Cerebellar nuclear complex (tissue), 1 donor: ENCODE data around the gene CDH15.
A peak's percentile ranks its signal among the peaks of the same experiment; 100 is the strongest.
"Not testable (repeated sequence)": the region's sequence is repeated elsewhere in the genome, so short reads cannot be mapped to it uniquely, and the experiment has no call there.

Experiments
- DNase-seq, 2 experiments: peaks; one replicate each; lab custom pipeline; 2025; lab: John Stamatoyannopoulos, UW

Gene CDH15

DNA sequence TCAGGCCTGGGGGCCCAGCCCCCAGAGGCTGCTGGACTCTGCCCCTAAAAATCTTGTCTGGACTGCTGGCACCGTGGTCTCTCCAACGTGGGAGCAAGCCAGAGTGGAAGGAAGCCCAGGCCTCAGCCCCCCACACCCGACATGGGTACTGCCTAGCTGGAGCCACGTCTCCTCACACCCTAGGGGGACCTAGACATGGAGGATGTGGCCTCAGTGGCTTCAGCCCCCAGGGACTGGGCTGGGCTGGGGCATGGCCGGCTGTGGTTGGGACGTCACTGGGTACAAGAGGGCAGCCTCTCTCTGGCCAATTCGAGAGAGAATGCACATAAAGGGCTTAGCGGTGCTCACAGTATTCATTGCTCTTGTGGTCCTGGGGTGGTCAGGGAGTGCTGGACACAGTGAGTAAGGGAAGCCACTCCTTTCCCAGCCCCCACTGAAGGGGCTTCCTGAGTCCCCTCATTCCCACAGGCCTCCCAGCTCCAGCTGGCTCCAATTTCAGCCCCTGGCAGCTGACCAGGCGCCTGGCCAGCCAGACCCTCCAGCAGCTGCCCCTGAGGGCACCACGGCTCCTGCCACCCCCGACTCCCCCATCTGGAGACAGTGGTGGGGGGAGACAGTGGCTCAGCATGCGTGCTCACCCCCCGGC, 1.1 kb downstream of the CDH15 start:
- DNase-seq = no peak

GRCh38 chr16:89173174-89173921, 1.8 kb downstream of the CDH15 start:
- no peak for DNase-seq

- DNase-seq = no peak
These were observed 2.7 kb downstream of the CDH15 start for GRCh38 chr16:89174055-89174827.

- no peak for DNase-seq
These were observed 3.3 kb downstream of the CDH15 start for GRCh38 chr16:89174877-89175276.

DNA sequence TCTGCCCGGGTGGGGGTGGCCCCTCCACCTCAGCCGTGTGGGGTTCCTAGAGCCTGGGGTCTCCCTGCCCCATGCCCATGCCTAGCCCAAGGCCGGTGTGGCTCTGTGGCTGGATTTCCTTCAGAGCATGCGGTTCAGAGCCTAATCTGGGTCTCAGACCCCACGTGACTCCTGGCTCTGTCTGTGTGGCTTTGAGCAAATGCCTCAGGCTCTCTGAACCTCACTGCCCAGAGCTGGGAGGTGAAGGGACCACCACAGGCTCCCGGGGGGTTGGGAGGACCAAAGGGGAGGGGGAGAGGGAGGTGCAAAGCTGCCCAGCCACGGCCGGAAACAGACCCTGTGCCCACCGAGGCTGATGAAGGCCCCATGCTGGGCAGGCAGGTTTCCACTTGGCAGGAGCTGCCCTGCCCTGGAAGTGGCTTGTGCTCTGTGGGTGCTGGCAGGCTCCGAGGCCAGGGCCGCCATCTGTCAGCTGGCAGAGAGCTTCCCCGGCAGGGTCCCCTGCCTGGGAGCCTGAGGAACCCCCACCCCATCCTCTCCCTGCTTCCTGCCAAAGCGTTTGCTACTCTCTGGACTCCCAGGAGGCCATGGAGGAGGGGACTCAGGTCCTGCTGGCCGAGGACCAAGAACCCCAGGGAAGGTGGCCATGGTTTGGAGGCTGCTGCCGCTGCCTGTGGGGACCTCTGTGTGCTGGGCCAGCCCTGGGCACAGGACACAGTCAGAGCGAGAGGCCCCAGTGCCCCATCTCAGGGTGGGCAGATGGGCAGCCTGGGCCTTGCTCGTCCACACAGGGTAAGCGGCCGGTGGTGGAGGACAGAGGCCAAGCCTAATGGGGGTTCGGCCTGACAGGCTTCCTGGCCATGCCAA, 4.0 kb downstream of the CDH15 start:
- peak; percentile 50 to 93 for DNase-seq

GRCh38 chr16:89176147-89176690, 4.7 kb downstream of the CDH15 start:
- no peak for DNase-seq

DNA sequence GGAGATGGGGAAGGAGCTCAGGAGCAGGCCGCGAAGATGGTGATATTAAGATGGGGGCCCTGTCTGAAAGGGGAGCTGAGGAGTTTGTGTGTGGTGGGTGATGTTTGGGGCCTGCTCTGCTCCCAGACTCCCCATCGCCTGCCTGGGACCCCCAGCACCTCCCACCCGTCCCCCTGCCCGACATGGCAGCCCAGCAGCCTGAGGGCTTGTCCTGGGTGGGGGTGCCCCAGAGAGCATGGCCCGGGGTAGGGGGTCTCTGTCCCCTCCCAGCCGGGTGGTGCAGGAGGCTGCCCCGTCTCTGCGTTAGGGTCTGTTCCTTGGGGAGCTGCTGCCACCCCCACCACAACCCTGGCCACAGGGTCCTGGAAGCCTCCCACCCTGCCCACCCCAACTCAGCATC, 5.2 kb downstream of the CDH15 start:
- no peak for DNase-seq

DNA sequence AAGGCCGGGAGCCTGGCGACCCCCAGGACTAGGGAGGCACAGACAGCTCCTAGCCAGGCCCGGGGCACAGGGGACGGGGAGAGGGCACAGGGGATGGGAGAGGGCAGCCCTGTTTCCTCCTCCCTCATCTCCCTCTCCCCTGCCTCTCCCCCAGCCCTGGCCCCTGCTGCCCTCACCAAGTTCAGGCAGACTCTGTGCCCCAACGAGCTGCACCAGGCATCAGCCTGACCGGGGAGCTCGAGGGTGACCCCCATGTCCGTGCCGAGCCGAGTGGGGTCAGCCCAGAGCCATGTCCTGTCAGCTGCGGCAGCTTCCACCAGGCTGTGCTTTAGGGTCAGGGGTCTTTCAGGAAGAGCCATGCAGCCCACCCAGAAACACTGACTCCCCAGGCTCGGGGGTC, 6.0 kb downstream of the CDH15 start:
- no peak for DNase-seq

DNA sequence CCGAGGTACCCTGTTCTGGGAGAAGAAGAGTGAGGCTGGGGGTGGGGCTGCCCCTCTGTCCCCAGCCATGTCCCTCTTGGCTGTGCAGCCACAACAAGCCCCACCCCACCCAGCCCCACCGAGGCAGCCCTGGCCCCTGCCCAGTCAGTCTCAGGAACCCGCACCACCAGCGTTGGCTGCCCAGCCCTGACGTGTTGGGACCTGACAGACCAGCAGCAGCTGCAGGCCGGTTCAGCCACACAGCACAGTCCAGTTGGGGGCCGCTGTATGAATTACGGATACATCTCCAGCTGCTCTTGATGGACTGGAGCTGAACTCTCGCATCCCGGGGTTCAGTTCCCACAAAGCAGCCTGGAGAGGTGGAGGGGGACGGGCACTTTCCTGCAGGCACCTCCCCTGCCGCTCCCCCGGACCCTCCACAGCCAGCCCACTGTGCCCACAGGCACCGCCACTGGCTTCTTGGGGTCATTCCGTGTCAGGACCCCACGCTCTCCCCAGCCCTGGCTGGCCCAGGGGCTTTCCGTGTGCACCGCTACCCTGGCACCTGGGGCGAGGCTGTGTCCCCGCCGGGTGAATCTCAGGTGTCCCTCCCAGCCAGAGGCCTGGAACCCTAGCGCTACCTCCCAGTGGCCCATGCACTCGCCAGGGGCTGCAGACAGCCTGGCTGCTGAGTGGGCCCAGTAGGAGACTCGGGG, 7.1 kb downstream of the CDH15 start:
- DNase-seq = no peak

GRCh38 chr16:89179148-89179484, 7.6 kb downstream of the CDH15 start:
- DNase-seq = no peak

DNA sequence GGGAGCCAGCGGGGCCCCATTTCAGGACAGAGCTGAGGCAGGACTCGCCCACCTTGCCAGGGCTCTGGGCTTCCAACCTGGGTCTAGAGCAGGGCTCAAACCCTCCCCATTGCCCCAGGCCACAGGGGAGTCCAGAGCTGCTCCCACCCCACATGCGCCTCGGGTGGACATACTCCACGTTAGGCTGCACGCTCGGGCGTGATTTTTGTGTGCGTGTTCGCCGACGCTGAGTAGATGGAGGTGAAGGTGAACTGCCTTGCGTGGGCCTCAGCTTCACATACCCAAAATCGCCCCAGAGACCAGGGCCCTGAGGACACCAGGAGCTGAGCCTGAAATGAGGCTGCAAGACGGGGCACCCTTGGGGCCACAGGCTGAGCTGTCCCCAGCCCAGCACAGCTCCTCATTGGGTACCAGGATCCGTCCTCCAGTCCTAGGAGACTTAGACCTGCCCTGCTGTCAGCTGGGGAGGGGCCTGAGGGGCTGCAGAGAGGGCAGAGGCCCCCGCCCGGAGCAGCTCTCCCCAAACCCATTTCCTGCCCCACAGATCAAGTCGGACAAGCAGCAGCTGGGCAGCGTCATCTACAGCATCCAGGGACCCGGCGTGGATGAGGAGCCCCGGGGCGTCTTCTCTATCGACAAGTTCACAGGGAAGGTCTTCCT, 8.2 kb downstream of the CDH15 start:
- DNase-seq = no peak

DNA sequence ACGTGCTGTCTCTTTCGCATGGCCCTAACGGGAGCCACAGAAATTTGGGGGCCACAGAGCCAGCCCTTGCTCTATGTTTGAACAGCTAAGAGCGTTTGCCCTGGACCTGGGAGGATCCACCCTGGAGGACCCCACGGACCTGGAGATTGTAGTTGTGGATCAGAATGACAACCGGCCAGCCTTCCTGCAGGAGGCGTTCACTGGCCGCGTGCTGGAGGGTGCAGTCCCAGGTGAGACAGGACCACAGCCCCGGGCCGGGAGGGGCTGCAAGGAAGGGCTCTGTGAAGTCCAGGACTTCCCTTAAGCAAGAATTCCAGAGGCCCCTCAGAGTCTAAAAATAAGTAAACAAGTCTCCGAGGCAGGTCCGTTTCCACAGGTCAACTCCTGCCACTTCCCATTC, 11.9 kb downstream of the CDH15 start:
- DNase-seq = no peak

DNA sequence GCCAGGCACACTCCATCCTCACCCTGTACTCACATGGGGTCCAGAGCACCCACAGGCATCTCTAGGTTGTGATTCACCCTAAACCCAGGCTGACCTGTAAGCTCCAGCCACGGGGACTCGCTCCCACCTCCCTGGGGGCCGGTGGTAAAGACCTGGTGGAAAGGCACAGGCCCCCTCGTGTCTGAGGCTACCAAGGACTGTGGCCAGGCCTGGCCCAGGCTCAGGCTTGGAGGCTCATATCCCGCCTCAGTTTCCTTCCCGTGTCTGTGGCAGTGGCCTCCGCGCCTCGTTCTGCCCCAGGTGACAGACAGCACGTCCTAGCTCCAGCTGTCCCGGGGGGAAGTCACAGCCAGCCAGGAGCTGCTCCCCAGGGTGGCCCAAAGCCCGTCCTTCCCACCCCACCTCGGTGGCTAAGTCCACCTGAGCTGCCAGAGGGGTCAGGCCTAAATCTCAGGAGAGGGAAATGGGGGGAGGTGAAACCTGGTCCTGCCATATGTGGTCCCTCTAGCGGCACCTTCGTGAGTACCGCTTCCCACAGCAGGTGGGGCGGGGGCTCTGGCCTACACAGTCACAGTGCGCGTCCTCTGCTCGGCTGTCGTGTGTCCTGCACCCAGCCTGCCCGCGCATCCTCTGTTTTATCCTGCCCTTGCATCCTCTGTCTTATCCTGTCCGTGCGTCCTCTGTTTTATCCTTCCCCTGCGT, 12.6 kb downstream of the CDH15 start:
- no peak for DNase-seq

- no peak for DNase-seq
These were observed 13.1 kb downstream of the CDH15 start for GRCh38 chr16:89184677-89184932.

GRCh38 chr16:89184933-89185794, 13.6 kb downstream of the CDH15 start:
- no peak for DNase-seq

DNA sequence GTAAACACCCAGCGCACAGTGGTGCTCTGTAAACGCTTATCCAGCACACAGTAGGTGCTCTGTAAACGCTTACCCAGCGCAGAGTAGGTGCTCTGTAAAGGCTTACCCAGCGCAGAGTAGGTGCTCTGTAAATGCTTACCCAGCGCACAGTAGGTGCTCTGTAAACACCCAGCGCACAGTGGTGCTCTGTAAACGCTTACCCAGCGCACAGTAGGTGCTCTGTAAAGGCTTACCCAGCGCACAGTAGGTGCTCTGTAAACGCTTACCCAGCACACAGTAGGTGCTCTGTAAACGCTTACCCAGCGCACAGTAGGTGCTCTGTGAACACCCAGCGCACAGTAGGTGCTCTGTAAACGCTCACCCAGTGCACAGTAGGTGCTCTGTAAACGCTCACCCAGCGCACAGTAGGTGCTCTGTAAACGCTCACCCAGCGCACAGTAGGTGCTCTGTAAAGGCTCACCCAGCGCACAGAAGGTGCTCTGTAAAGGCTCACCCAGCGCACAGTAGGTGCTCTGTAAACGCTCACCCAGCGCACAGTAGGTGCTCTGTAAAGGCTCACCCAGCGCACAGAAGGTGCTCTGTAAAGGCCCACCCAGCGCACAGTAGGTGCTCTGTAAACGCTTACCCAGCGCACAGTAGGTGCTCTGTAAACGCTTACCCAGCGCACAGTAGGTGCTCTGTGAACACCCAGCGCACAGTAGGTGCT, 14.5 kb downstream of the CDH15 start:
- DNase-seq = not testable (repeated sequence)

GRCh38 chr16:89186593-89187031, 15.1 kb downstream of the CDH15 start:
- DNase-seq = not testable (repeated sequence)

GRCh38 chr16:89187032-89187769, 15.7 kb downstream of the CDH15 start:
- DNase-seq = no peak
